AG20443 (cell line): ENCODE measurements around the gene ZNF605.
"Not testable (repeated sequence)": the region's sequence is repeated elsewhere in the genome, so short reads cannot be mapped to it uniquely, and the experiment has no call there.

Experiments used
- DNase-seq: peaks from one replicate; pipeline ENCODE4 v3.0.0; 2012; ENCODE audit warnings: low spot score, mixed read lengths

Gene ZNF605

DNA sequence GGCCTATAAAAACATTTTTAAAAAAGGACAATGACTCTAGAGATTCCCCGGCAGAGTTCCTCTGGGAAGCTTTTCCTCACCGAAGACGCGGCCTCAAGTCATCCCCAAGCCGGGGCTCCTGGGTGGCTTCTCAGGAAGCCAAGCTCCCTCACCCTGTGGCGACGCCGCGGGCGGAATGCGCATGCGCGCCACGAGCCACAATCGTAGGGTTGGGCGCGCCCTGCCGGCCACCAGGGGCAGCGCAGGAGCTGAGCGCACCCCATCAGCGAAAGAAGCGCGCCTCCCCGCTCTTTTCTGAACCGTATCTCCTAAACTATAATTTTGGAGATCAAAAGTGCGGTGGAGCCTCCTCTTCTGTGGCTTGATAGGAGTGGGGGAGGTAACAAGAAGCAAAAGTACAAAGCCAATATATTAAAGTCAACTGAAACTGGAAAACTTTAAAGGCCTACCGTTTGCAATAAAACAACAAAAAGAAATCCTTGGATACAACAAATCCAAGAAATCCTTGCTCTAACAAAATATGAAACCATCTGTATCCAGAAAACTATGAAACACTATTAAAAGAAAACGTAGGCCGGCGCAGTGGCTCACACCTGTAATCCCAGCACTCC lies 51.3 kb downstream of the ZNF605 start:
- DNase-seq: peak; percentile 76

DNA sequence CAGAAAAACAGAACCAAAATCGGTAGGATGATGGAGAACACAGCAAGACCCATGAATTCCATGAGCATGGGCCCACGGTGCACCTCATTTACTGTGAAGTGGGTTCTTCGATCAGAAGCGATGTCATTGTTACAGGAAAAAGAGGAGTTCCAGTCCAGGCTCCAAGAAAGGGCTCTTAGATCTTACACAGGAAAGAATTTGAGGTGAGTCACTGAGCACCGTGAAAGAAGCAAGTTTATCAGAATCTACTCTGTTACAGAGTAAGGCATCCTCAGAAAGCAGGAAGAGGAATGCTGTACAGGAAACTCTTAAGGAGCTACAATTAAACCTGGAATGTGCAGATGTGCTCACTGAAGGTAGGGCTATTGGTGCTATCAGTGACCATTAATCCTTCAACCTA lies 57.1 kb downstream of the ZNF605 start:
- DNase-seq: no peak

DNA sequence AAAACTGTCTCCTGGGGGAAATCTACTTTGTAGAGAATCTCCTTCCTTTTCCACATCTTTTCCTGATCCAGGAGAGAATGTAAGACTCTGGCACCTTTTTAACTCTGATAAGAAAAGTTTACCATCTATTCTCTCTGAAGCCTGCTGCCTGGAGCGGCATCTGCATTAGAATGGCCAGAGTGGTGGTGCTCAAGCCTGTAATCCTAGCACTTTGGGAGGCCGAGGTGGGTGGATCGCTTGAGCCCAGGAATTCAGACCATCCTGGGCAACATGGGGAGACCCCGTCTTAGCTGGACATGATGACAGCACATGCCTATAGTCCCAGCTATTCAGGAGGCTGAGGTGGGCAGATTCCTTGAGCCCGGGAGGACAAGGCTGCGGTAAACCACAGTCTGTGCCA lies 67.3 kb downstream of the ZNF605 start:
- DNase-seq: no peak

DNA sequence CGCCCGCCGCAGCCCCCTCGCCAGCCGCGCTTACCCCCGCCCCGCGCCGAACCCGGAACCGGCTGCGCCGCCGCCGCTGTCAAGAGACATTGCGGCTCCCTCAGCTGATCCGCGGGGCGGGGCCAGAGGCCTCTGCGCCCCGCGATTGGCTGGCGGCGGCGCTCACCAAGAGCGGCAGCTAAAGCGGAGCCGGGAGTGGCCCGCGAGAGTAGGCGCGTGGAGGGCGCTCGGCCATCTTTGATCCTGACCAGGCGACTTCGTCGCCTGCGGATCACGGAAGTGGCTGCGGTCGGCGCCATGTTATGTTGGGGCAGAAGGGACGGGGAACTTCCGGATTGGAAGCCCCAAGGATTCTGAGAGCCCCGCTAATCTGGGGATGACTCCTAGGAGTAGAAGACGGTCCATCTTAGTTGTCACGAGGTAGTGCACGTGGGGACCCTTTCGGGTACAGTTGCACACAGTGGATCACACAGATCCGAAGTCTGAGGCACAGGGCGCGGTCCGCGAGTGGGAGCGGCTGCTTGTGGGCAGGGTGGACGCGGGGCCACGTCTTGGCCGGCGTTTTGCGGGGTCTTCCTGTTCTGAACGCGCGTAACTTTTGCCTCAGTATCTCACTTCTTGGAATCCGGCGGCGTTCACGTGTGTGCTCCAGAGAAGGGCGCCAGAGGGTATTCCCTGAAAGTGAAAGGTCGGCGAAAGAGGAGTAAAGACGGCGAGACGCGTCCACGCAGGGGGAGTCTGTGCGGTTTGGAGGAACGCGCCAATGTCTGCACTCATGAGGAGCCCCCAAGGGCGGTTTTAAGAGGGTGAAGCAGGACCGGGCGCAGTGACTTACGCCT lies 68.4 kb downstream of the ZNF605 start, which contains the start of gene CHFR:
TSS of gene CHFR (minus strand) at position 93 of the 839 bp plus-strand sequence. CDS start 277 bp downstream, outside the sequence.
- DNase-seq: peak; percentile 99

DNA sequence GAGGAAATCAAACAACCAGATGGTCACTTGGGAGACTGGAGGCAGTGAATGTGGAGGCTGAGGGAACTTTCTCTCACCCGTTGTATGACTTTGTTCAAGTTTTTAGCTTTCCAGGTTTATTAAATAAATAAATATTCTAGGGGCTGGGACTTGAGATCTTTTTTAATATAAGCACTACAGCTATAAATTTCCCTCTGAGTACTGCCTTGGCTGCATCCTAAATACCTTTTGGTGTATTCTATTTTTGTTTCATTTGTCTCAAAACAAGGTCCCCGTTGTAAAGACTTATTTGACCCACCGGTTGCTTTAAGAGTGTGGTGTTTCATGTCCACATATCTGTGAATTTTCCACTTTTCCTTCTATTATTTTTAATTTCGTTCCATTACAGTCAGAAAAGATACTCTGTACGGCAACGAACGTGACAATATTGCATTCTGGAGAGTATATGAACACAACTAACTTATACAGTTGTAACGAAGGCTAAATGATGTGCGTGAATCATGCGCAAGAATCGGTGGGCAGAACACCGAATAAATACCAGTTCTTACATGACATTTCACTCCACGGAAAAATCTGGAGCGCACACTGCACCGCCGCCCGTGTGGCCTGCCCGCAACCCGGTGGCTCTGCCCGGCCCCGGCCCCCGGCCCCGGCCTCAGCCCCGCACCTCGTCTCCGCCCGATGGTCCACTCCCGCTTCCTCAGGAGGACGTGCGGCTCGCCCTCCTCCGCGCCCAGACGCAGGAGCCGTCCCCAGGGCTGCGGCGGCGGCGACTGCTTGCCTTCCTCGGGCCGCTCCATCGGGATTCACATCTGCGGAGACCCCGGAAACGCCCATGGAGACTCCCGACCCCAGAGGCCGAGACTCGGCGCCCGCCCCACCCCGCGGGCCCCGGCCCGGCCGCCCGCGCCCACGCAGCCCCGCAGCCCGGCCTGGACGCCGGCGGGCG lies 69.3 kb downstream of the ZNF605 start:
- no peak for DNase-seq

DNA sequence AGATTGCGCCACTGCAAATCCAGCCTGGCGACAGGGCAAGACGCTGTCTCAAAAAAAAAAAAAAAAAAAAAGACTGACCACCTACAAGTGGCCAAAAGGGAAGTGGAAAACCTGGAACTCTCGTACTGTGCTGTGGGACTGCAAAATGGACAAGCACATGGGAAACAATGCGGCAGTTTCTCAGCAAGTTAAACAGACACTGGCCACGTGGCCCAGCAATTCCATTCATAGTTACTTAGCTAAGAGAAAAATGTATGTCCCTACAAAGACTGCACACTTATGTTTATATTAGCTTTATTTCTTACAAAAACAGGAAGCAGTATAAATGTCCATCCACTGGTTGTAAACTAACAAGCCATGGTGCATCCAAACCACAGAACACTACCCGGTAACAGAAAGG lies 74.3 kb downstream of the ZNF605 start:
- no peak for DNase-seq

DNA sequence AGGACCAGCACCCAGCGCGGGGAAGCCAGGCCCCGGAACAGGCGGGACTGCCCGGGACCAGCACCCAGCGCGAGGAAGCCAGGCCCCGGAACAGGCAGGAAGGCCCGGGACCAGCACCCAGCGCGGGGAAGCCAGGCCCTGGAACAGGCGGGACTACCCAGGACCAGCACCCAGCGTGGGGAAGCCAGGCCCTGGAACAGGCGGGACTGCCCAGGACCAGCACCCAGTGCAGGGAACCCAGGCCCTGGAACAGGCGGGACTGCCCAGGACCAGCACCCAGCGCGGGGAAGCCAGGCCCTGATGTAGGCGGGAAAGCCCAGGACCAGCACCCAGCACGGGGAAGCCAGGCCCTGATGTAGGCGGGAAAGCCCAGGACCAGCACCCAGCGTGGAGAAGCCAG lies 81.5 kb downstream of the ZNF605 start:
- not testable (repeated sequence) for DNase-seq

DNA sequence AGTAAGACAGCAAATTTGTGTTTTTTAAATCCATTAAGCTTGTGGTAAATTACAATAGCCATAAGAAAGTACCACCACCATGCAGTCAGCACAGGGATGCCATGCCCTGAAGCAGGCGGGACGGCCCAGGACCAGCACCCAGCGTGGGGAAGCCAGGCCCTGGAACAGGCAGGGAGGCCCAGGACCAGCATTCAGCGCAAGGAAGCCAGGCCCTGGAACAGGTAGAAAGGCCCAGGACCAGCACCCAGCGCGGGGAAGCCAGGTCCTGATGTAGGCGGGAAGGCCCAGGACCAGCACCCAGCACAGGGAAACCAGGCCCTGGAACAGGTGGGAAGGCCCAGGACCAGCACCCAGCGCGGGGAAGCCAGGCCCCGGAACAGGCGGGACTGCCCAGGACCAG lies 81.9 kb downstream of the ZNF605 start:
- DNase-seq: no peak

DNA sequence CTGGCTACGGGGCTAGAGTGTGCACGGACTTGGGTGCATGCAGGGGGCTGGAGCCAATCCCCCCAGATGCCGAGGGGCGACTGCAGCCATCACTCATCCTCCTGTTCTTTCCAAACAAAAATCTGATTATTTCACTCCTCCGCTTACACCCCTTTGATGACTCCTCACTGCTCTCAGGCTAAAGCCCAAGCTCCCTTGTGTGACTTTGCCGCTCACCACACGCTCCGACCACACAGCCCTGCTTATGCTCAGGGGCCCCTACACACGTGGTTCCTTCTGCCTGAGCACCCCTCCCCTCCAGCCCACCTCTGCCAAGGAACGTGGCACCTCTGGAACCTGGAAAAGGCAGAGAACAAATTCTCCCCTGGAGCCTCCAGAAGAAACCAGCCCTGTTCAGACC lies 82.4 kb downstream of the ZNF605 start:
- no peak for DNase-seq

DNA sequence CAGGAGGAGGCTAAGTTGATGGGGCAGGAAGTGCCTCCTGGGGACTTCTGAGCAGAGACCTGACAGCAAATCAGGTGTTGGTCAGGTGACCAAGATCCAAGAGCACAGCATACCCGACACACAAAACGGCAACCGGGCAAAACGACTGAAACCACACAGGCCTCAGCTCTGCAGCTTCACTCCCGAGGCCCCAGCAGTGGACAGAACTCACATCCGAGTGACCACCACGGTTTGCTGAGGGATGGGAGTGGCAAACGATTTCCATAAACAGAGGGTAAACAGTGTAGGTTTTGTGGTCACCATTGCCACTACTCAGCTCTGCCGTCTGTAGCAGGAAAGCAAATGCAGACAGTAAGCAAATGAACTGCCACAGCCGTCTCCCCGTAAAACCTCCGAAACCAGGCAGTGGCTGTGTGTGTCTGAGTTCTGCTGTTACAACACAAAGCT lies 83.1 kb downstream of the ZNF605 start:
- DNase-seq: no peak

DNA sequence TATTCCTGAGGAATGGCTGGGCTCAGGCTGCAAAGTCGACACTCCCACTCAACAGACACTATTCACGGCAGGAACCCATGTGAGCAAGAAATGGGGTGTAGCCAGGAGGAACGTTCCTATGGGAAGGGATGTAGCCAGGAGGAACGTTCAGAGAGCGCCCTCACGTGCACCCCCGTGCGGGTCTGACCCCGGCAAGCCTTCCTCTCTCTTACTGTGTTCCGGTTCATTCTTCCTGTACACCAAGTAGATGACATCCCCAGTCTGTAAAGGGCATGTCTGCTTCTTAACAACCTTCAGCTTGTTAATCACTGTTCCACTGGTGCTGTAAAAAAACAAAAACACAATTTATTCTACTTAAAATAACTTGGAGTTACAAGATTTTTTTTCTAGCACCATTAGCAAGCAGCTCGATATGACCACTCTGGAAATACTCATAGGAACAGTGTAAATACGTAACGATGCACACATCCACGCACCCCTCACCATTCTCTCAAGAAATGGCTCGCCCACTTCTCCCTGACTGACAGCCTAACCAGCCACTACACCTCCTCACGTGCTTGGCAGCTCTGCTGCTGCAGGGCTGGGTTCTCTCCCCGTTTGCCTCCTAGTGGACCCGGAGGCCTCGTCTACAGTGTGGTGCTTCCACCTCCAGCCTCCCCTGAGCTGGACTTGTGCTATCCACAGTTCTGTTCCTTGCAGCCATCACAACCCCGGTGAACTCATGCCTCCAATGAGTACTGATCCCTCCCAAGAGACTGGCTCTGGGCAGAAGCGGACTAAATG lies 83.8 kb downstream of the ZNF605 start:
- no peak for DNase-seq

DNA sequence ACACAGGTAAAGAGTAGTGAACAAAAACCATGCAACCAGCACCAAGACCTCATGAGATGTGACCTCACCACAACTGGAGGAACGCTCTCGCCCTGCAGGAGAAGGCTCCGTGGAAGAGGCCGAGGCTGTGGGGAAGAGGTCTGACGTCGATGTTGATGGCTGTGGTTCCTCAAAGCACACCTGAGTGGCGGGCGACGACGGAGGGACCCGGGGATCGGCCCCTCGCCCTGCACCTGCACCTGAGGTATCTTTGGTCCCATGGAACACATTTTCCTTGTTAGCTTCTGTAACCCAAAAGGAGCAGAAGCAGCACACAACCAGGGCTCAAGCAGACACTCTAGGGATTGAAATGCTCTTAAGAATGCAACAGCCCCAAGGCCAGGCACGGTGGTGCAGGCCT lies 86.6 kb downstream of the ZNF605 start:
- DNase-seq: no peak
